ENCODE measurements around the gene STK32C.
"Not testable (repeated sequence)": the region's sequence is repeated elsewhere in the genome, so short reads cannot be mapped to it uniquely, and the experiment has no call there.

The STK32C gene

DNA sequence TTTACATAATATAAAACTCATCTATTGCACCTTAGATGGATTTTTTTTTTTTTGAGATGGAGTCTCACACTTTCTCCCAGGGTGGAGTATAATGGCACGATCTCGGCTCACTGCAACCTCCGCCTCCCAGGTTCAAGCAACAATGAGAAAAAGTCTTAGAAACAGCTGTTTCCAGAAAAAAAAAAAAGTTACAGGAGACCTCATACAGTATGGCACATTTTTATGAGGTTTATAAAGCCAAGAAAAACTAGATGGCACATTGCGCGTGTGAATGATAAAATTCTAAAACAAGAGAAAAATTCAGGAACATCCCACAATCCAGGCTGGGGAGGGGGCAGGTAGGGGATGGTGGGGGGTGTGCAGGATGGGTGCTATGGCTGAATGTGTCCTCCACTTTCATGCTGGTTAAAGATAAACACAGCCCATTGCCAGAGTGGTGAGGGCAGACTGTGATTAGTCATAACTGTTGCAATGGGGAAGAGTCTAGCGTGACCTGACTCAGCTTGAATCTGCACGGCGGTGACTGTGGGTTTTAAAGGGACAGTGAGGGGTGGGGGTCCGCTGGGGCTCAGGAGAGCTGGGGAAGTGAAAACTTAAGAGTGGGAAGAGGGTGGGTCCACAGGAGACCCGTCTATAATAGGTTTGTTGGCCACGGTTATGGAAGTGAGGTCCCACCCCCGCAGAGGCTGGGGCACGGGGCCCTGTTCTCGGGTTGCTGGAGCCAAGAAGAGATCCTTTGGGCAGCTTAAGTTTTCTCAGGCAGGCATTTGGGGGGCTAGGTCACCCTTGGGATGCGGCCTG, 12.3 kb upstream of the STK32C start:
- no peak for DNase-seq (ENCODE audit: low read depth in 2 of 2)

DNA sequence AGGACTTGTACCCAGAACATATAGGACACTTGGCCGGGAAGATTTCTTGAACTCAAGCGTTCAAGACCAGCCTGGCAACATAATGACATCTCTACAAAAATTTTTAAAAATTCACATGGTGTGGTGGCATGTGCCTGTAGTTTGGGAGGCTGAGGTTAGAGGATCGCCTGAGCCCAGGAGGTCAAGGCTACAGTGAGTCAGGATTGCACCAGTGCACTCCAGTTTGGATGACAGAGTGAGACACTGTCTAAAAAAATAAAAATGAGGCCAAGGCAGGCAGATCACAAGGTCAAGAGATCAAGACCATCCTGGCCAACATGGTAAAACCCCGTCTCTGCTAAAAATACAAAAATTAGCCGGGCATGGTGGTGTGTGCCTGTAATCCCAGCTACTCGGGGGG, 9.7 kb upstream of the STK32C start:
- not testable (repeated sequence) for DNase-seq (ENCODE audit: low read depth in 2 of 2)

DNA sequence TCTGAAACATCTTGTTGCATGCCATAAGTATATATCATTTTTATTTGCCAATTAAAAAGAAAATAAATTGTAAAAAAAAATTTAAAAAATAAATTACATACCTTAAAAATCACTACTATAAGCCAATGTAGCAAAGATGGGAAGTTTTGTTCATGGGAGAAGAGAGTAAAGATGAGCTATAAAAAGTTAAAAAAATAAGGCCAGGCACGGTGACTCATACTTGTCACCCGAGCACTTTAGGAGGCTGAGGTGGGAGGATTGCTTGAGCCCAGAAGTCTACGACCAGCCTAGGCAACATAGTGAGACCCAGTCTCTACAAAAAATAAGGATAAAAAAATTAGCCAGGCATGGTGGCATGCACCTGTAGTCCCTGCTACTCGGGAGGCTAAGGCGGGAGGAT, 8.4 kb upstream of the STK32C start:
- no peak for DNase-seq (ENCODE audit: low read depth in 2 of 2)

DNA sequence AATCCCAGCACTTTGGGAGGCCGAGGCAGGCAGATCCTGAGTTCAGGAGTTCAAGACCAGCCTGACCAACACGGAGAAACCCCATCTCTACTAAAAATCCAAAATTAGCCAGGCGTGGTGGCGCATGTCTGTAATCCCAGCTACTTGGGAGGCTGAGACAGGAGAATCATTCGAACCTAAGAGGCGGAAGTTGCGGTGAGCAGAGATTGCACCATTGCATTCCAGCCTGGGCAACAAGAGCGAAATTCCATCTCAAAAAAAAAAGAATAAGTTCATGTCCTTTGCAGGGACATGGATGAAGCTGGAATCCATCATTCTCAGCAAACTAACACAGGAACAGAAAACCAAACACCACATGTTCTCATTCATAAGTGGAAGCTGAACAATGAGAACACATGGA, 7.1 kb upstream of the STK32C start:
- not testable (repeated sequence) for DNase-seq (ENCODE audit: low read depth in 2 of 2)

DNA sequence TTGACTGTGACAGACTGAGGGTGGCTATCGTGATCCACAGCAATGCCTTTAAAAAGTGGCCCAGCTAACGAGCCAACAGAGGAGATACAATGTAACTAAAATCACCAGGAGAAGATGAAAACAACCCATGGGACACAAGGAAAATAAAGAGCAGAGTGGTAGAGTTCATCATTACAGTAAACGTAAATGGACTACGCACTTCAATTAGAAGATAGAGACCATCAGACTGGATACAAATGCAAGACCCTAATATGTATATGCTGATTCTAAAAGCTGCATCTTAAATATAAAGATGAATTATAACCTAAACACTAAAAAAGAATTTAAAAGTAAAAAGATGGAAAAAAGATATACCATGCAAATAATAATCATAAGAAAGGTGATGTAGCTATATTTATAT, 6.6 kb upstream of the STK32C start:
- DNase-seq (ENCODE audit: low read depth in 2 of 2) = no peak

DNA sequence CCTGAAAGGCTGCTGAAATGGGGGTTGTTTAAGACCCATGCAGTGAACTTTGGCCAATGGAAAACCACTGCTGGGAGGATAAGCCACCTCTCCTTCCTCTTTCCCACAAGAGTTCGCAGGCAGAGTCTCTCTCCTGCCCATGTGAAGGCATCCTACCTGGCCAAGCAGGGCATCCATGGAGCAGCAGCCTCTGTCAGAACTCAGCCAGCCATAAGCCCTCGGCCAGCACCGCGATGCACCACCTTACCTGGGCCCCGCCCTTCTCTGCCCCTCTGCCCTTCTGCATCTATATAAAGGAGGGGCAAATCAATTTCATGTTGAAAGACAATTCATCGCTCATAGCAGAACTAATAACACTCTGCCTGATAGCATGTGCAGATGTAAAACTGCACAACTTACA, 6.1 kb upstream of the STK32C start:
- DNase-seq (ENCODE audit: low read depth in 2 of 2) = no peak

DNA sequence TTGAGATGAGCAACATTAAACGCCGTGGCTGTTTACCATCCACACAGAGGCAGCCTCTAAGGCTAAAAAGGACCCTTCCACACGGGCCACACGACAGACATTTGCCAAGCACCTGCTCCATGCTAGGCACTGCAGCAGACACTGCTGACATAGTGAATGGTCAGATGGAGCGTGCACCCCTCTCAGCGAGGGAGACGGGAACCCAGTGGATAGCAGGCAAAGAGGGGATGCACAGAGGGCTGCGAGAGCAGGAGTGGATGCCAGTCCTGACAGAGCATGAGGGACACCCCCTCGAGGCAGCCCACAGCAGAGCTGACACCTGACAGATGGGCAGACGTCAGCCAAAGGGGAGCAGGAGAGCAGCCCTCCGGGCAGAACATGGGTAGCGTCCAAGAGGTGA, 5.6 kb upstream of the STK32C start:
- no peak for DNase-seq (ENCODE audit: low read depth in 2 of 2)

DNA sequence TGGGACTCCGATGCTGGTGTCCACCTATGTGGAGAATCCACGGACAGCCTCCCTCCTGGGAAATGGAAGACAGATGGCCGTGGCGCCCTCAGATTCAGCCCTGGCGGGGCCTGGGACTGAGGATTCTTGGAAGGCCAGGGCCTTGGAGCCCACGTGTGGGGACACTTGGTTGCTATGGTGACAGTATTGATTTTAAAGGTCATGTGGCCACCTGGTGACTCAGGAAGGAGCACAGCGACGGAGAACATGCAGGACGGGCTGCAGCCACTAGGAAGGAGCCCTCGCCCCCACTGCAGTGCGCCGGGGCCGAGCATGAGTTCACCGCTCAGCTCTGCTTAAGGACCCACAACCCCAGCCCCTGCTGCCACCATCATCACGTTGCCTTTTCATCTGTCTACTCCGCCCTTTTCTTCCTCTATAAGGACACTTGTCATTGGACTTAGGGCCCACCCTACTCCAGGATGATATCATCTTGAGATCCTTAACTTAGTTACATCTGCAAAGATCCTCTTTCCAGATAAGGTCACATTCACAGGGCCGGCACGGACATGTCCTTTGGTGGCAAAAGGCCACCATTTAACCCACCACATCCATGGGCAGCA, 3.7 kb upstream of the STK32C start:
- no peak for DNase-seq (ENCODE audit: low read depth in 2 of 2)

DNA sequence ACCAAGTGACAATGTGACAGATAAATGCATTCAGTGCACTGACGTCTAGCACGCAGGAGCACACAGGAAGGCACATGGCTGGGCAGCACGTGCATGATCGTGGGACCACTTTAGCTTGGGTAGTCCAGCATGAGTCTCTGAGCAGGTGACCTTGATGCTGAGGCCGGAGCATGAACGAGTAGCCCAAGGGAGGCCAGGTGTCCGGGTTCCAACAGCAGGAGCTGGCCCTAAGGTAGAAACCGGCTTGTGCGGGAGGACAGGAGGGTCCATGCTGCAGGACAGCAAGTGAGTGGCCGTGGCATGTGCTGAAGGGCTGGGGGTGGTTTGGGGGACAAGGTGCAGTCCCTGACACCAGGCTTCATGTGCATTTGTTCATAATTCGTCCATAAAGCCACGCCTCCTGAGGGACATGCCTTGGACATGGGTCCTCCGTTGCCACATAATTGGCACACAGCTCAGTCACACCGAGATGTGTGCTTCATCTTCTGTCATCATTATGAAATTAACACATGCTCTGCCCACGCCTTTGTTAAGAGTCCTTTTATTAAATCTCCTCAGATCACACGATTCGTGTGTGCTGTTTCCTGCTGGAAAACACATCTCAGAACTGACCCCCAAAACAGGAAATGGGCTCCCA, 3.1 kb upstream of the STK32C start:
- no peak for DNase-seq (ENCODE audit: low read depth in 2 of 2)

DNA sequence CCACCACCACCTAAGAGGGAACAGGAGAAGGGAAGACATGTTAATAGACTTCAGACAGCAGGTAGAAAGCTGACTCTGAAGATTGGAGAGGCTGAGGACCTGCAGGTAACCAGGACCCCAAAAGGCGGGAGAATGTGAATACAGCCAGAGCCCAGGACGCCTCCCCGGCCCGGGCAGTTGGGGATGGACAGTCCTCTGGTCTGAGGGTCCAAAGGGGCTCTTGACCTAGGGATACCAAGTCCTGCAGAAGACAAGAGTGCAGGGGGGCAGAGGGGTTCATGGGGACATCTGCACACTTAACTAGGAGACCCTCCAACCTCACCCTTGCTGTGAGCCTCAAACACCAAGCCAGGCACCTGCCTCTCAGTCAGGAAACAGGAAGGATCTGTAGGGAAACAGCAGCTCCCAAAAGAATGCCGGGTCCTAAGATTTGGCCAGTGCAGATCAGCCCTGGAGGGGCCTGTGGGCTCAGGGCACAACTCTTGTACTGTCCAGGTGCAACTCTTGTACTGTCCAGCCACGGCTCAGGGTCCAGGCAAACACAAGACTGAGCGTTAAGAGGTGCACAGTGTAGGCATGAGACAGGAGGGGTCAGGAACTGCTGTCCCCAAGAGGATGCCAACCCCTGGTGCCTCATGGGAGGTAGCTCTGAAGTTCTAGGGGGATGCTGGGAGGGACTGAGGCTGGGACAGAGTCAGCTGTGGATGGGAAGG, 2.3 kb upstream of the STK32C start:
- DNase-seq (ENCODE audit: low read depth in 2 of 2) = no peak

DNA sequence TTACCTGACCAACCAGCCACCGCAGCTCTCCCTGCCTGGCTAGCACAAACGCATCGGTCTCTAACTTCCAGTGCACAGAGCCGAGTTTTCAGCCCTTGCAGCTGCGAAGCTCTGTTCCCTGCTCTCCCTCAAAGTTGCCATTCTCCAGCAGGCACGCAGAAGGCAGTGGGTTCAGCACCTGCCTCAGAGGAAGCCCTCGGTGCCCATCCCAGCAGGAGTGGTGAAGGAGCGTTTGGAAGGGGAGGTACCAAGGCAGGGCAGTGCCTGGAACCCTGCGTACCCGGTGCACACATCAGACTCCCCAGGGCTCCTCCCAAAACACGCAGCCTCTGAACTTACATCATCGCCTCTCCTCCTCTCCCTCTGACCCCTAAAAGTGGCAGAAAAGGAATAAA, 1.7 kb upstream of the STK32C start:
- no peak for DNase-seq (ENCODE audit: low read depth in 2 of 2)

DNA sequence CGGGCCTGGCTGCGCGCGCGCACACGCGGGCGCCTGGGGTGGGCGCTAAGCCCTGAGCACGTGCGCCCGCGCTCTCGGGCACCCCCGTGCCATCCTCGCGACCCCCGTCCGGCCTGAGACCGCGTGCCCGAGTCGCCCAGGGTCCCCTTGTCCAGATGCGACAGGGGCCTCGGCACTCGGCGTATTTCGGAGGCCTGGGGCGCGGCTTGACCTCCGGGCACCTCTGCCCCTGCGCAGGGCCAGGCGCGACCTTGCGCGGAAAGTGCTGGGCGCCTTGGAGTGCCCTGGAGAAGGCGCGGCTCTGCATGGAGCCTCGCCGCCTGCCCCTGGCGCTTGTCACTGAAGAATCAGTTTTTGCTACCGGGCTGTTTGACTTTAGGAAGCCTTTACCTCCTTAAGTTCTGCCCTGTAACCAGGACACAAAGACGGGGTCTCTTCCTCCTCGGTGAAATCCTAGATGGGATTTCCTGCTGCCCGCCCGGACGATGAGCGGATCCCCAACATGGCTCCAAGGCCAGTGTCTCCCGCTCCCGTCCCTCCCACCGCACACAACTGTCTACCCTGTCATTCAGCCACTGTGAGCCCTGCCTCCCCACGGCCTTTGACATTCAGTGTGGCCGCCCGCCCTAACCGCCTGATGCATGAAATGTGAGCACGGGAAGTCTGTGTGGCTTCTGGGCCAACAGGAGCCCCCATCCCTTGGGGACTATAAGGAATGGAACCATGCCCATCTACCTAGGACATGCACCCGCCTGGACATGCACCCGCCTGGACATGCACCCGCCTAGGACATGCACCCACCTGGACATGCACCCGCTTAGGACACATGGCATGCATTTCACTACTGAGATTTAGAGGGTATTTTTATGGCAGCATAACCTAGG, 1.1 kb upstream of the STK32C start:
- DNase-seq (ENCODE audit: low read depth in 2 of 2) = no peak

DNA sequence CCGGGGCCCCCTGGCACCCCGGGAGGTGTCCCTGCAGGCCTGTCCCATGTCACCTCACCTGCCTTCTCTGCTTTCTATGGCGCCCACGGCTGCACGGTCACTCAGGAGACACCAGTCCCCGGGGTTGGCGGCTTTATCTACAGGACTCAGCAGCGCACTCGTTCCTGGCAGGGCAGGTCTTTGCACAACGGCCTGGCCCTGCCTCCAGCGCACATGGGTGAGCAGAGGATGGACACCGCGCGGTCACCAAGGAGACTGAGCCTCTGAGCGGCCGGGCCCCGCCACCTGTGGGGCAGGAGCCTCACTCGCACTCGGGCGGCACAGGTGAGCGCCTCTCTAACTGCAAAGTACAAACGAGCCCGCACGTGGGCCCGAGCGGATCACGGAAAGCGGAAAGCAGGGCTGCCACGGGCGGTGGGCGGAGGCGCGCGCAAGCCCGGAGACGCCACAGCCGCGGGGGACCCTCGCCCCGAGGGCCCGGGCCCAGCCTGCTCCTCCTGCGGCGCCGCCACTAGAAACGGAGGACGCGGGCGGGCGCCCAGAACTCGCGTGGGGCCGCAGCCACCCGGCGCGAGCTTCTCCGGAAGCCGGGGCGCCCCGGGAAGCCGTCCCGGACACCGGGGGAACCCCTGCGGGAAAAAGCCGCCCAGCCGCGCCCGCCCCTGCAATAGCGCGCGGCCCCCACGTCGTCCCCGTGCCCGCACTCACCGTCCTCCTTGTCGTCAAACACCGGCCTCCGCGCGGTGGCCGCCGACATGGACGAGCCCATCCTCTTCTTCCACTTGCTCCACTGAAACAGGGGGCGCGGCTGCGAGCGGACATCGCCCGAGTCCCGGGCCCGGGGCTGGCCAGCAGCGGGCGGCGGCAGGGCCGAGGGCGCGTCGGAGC, 642 bp downstream of the STK32C start:
- DNase-seq (ENCODE audit: low read depth in 2 of 2) = no peak

DNA sequence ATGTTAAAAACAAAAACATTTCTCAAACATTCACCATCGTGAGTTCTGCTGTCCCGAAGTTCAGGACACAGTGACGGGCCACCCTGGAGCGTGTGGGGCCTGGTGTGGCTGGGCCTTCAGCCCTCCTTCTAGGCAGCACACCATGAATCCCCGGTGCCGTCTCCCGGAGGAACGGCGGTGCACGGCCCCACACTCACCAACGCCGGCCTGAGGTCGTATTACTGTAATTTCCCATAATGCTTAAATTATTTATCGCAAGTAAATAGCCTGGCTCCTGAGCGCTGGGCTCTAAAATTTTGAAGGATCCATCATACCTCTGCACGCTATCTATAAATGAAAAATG, 1.4 kb downstream of the STK32C start:
- DNase-seq (ENCODE audit: low read depth in 2 of 2) = no peak

DNA sequence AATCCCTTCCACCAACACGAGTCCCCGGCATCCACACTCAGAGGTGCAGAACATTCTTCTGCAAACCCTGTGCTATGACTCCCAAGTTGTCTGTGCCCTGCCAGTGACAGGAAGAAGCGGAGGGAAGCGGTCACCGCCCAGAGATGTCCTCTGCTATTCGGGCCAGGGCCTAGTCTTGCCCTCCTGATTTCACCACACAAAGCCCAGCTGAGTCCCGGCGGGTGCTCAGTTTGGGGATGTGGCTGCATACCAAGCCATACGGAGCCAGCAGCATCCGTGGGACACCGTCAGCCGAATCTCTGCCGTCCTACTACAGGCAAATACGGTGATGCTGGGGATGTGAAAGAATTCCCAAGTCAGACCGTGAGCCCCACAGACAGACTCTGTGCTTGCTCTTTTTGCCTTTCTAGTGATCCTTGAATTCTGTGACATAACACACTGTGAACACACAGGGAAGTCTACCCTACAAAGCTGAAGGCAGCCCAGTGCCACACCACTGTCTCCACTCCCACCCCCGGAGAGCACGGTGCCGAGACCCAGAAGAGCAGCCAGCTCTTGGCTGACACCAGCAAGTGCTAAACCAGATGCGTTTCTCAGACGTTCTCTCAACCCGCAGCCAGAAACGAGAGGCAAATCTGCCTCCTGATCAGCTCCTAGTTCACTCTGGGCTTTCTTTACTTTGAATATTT, 2.0 kb downstream of the STK32C start:
- no peak for DNase-seq (ENCODE audit: low read depth in 2 of 2)

DNA sequence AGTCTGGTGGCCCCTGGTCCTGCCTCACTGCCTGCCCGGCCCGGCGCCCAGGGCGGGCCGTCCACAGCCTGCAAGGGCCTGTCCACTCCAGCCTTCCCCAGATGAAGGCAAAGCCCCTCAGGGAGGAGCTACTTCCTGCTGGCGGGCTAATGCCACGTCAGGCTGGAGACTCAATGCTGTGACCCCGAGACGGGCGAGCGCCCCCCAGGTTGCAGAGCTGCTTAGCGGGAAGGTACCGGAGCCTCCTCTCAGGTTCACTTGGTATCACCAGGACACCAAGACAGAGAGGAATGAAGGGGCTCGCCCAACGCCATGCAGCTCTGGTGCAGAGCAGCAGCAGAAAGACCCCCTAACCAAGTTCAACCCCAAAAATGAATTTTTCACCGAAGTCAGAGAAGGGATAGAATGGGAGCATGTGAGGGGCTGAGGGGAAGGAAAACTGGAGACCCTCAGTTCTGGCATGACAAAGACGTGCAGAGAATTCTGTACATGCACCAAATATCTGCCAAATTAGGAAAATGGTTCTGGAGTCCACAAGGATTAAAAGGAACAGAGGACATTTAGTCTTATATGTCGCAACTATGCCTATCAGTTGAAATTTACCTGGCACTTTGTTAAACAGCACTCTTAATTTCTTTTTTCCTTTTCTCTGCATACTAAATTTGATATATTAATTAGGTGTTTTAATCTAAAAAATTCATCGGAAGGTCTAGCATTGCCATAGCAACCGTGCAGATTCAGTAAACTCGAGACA, 2.8 kb downstream of the STK32C start:
- no peak for DNase-seq (ENCODE audit: low read depth in 2 of 2)

DNA sequence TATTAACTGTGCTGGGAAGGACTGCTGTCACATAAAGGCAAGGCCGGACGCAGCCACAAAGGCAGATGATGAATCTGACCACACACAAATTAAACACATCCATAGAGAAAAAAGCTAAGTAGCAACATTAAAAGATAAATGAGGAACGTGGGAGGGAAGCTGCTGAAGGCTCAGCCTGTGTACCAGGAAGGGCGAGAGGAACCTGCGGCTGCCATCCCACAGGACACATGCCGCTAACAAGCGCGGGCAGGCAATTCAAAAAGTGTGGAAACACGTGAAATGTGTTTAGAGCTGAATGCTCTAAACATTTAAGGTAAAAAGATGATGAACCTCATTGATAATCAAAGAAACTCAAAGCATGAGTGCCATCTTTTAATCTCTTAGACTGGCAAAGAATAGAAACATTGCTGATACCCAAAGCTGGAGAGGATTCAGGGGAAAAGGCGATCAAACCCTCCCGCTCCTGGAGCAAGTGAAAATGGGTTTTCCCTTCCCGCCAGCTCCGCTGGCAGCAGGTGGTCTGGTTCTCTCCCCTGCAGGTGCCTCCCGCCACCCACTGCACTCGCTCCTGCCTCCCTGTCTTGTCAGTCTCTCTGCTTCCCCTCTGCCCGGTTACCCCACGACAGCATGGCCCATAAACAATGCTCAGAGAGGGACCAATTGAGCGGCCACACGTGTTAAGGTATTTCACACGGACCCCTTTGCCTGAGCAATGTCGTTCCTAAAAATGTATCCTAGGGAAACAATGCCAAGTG, 4.2 kb downstream of the STK32C start:
- no peak for DNase-seq (ENCODE audit: low read depth in 2 of 2)

All from stimulated activated CD4-positive, alpha-beta T cell treated with anti-CD3 and anti-CD28 coated beads, Interleukin-1b, Interleukin-23, amount 100 ng/mL, for 1 hour (primary cell).